Body of pancreas (tissue), 4 donors: Measurements from ENCODE around the gene TTC3.

Experiments
- POLR2A ChIP-seq, 3 donors: fragments of 450-650 bp; IDR thresholded peaks; one replicate each; pipeline ENCODE4 v1.6.1; 2016; ENCODE audit warnings: antibody characterized with exemption in 3 of 3, mild to moderate bottlenecking in 2 of 3
- TF ChIP-seq, protein P1 (sequence below), 7 experiments: fragments of 450-650 bp in 4 of 7; fragments of 200-600 bp in 3 of 7; sonication (generic) in 3 of 7; IDR thresholded peaks; one replicate each; pipeline ENCODE4 v1.5.1; 2016 to 2019; ENCODE audit warnings: antibody characterized with exemption in 7 of 7

DNA sequence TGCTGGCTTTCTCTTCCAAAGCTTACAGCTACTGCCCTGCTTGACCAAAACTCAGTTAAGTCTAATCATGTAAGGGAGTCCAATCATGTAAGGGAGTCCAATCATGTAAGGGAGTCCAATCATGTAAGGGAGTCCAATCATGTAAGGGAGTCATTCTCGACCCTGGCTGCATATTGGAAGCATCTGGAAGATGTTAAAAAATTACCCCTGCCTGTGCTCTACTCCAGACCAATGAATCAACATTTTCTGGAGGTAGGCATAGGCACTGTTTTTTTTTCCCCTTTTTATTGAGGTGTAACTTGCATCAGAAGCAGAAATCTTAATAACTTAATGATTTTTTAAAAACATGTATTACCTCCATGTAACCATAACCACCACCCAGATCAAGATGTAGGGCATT lies 9.6 kb upstream of the TTC3 start:
- TF ChIP-seq, protein P1, sequence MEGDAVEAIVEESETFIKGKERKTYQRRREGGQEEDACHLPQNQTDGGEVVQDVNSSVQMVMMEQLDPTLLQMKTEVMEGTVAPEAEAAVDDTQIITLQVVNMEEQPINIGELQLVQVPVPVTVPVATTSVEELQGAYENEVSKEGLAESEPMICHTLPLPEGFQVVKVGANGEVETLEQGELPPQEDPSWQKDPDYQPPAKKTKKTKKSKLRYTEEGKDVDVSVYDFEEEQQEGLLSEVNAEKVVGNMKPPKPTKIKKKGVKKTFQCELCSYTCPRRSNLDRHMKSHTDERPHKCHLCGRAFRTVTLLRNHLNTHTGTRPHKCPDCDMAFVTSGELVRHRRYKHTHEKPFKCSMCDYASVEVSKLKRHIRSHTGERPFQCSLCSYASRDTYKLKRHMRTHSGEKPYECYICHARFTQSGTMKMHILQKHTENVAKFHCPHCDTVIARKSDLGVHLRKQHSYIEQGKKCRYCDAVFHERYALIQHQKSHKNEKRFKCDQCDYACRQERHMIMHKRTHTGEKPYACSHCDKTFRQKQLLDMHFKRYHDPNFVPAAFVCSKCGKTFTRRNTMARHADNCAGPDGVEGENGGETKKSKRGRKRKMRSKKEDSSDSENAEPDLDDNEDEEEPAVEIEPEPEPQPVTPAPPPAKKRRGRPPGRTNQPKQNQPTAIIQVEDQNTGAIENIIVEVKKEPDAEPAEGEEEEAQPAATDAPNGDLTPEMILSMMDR (IDR thresholded peaks at IDR 0.05) = no peak
- TF ChIP-seq POLR2A (IDR thresholded peaks at IDR 0.05) = no peak
